G401 (cell line): Measurements from ENCODE around the gene FBLN1. TPM values are rescaled to one million over a fixed set of nuclear protein-coding genes. Genes with fewer than 3 reads are reported as not detected.
"Not testable (repeated sequence)": the region's sequence is repeated elsewhere in the genome, so short reads cannot be mapped to it uniquely, and the experiment has no call there.

Experiments used
- DNase-seq: peaks from one replicate; pipeline ENCODE4 v3.0.0-alpha.2; 2015; ENCODE audit warnings: low spot score
- in situ Hi-C: cut with HindIII; loops from 2 replicates; pipeline ENCODE4 v1.10.0; 2016; ENCODE audit warnings: low sequenced_read_pairs, mixed read lengths
- total RNA-seq: library from RNA; depleted of rRNA; stranded (reverse); fragments of >200 nt; shearing (Covaris generic); gene quantifications from 2 replicates; pipeline ENCODE4 v1.2.3, GENCODE V29; 2014; rRNA removed

Gene FBLN1
- 97.6 and 128 TPM in 2 replicates for total RNA-seq

GRCh38 chr22:45502215-45503049 lies at the start of gene FBLN1:
FBLN1 (plus strand) TSS chr22:45502883; CDS start chr22:45502986, 103 bp downstream.
- DNase-seq, result no peak

GRCh38 chr22:45453764-45454163 lies 48.9 kb upstream of the FBLN1 start:
- in situ Hi-C loops, result no loop called here
- DNase-seq, result no peak

More at GRCh38 chr22:45502215-45503049, at the start of gene FBLN1:
- in situ Hi-C loops, result no loop called here

- in situ Hi-C loops, result no loop called here
- no peak for DNase-seq
Observed at GRCh38 chr22:45454275-45454674, 48.4 kb upstream of the FBLN1 start.

- in situ Hi-C loops, result no loop called here
- no peak for DNase-seq
Observed at GRCh38 chr22:45455212-45455611, 47.5 kb upstream of the FBLN1 start.

- in situ Hi-C loops, result no loop called here
- no peak for DNase-seq
Observed at GRCh38 chr22:45455621-45456020, 47.1 kb upstream of the FBLN1 start.

- DNase-seq, result no peak
- in situ Hi-C loops, result no loop called here
Observed at GRCh38 chr22:45456811-45457210, 45.9 kb upstream of the FBLN1 start.

GRCh38 chr22:45458532-45458931 lies 44.2 kb upstream of the FBLN1 start:
- DNase-seq, result no peak
- in situ Hi-C loops, result no loop called here

GRCh38 chr22:45459235-45459634 lies 43.4 kb upstream of the FBLN1 start:
- in situ Hi-C loops, result no loop called here
- no peak for DNase-seq

- in situ Hi-C loops, result no loop called here
- no peak for DNase-seq
Observed at GRCh38 chr22:45460288-45461109, 42.2 kb upstream of the FBLN1 start.

- in situ Hi-C loops, result no loop called here
- no peak for DNase-seq
Observed at GRCh38 chr22:45462034-45462655, 40.5 kb upstream of the FBLN1 start.

- DNase-seq, in situ Hi-C loops: not testable (repeated sequence)
Observed at GRCh38 chr22:45463691-45464090, 39.0 kb upstream of the FBLN1 start.

- DNase-seq, result no peak
- in situ Hi-C loops, result no loop called here
Observed at GRCh38 chr22:45465633-45466032, 37.0 kb upstream of the FBLN1 start.

- in situ Hi-C loops, result no loop called here
- no peak for DNase-seq
Observed at GRCh38 chr22:45468872-45469271, 33.8 kb upstream of the FBLN1 start.

GRCh38 chr22:45469281-45470073 lies 33.2 kb upstream of the FBLN1 start:
- in situ Hi-C loops, result no loop called here
- DNase-seq, result no peak

- no peak for DNase-seq
- in situ Hi-C loops, result no loop called here
Observed at GRCh38 chr22:45470871-45471270, 31.8 kb upstream of the FBLN1 start.

GRCh38 chr22:45472426-45472825 lies 30.3 kb upstream of the FBLN1 start:
- in situ Hi-C loops, result no loop called here
- no peak for DNase-seq

GRCh38 chr22:45473626-45474237 lies 29.0 kb upstream of the FBLN1 start:
- in situ Hi-C loops, result no loop called here
- DNase-seq, result no peak

GRCh38 chr22:45475063-45475747 lies 27.5 kb upstream of the FBLN1 start:
- DNase-seq, result no peak
- in situ Hi-C loops, result no loop called here
